Neural progenitor cell (in vitro differentiated cells): ENCODE measurements around the gene TDRD9.

Experiments
- CTCF ChIP-seq: fragments of 200-600 bp; sonication (generic); IDR thresholded peaks from 2 replicates; pipeline ENCODE4 v1.5.1; 2017; ENCODE audit warnings: antibody characterized with exemption, mild to moderate bottlenecking
- EZH2 ChIP-seq: fragments of 200-600 bp; sonication (generic); IDR thresholded peaks from 2 replicates; pipeline ENCODE4 v1.6.1; 2017; ENCODE audit warnings: antibody characterized with exemption, mild to moderate bottlenecking, moderate library complexity

GRCh38 chr14:103932791-103933490, 4.7 kb downstream of the TDRD9 start:
- TF ChIP-seq CTCF (no peak), EZH2 (no peak)
